HK-2 (cell line): ENCODE results near the gene LCE2D.

Source experiments
- DNase-seq: peaks from one replicate; pipeline ENCODE4 v3.0.0-alpha.2; 2018; ENCODE audit not compliant: unreplicated experiment

The LCE2D gene

GRCh38 chr1:152697701-152698600 lies 34.8 kb downstream of the LCE2D start, which contains the start of gene LCE2A:
LCE2A (plus strand) TSS chr1:152698345; CDS start chr1:152698902, 557 bp downstream.
- DNase-seq = no peak

DNA sequence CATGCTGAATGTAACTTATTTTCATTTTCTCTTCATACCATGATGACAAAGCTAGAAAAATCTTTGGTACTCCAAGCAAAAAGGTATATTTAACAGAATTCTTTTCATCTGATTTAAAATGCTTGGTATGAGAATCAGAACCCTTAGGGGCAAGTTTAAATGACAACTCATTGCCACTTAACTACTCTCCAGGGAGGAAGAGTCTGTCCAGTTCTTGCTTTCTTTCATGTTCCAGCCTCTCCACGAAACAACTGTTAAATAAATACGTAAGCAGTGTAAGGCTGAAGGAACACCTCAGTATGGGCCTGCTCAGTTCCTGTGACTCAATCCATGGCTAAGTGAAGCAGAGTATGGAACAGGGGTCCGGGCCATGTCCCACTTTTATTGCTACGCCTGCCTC lies 36.6 kb downstream of the LCE2D start:
- DNase-seq = no peak

DNA sequence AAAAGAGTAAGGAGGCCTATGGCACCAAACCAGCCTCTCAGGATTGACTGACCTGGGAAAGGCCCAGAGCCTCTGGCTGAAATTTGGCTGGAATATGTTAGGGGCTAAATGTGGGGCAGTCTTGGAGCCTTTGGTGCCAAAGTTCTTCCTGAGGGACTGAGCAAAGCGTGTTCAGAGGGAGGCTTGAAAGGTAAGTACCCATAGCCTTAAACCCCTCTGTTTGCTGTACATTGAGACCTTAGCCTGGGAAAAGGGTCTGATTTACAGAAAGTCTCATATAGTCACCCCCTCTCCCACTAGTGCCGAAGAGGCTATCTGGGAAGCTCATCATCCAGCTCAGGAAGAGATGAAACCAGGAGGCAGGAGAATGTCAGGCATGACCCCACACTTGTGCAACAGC lies 44.7 kb downstream of the LCE2D start, which contains the start of gene LCE4A:
LCE4A (plus strand) TSS at position 301 of the 400 bp plus-strand sequence. CDS start 916 bp downstream, outside the sequence.
- DNase-seq = no peak
